Right cardiac atrium (tissue), 5 donors: Measurements from ENCODE around the gene TBL1X. TPM values are rescaled to one million over a fixed set of nuclear protein-coding genes. Genes with fewer than 3 reads are reported as not detected.

ENCODE experiments used
- ATAC-seq, 2 donors: fragments of 200-7000 bp; cut with Tn5 transposase; one replicate each; pipeline versions ENCODE4 v1.8.0 to v1.9.1; 2020; ENCODE audit warnings: moderate library complexity in 2 of 2, mild to moderate bottlenecking in 1 of 2
- DNase-seq, 3 donors: peaks; one replicate each; pipeline ENCODE4 v3.0.0-alpha.2; 2020
- H3K27ac ChIP-seq: one replicate; pipeline ENCODE4 v1.5.1; 2013; ENCODE audit warnings: mild to moderate bottlenecking, low read length, control low read depth, moderate library complexity
- H3K27me3 ChIP-seq: one replicate; pipeline ENCODE4 v1.6.1; 2013; ENCODE audit not compliant: control insufficient read depth, insufficient read depth
- H3K4me1 ChIP-seq: one replicate; pipeline ENCODE4 v1.6.1; 2013; ENCODE audit warnings: low read length; ENCODE audit not compliant: control insufficient read depth, insufficient read depth
- H3K4me3 ChIP-seq: one replicate; pipeline ENCODE4 v1.5.1; 2013; ENCODE audit warnings: low read length, control low read depth
- H3K9me3 ChIP-seq: one replicate; pipeline ENCODE4 v1.6.1; 2013; ENCODE audit warnings: low read length; ENCODE audit not compliant: control insufficient read depth
- WGBS: extraction: QIAGEN DNeasy Blood & Tissue Kit; methylation state at CpG from one replicate; pipeline ENCODE4 v1.1.7; 2013; 5-methylcytosine and 5-hydroxymethylcytosine counted together
- intact Hi-C, 4 donors: fragments of 100-400 bp; cut with DNase I; formaldehyde crosslinking; loops; one replicate each; pipeline versions ENCODE4 v1.11.0 to v1.14.0; 2022 to 2023
- polyA plus RNA-seq: library from polyadenylated mRNA; stranded (reverse); fragments of 200-250 nt; gene quantifications from one replicate; pipeline ENCODE4 v1.2.3, GENCODE V29; 2013
- total RNA-seq, 4 donors: library from RNA; stranded (reverse); fragmentation: NEBNext Ultra II Directional; extraction: Animal tissue kit (Norgen Biotek cat#: 25700); gene quantifications; one replicate each; pipeline ENCODE4 v1.2.1, GENCODE V29; 2021
- donor health status: healthy with polysubstance abuse.
- donor health status: DM: no; HTN: yes; CAD: no.
- donor health status: DM: no; HTN: no; CAD: no.
- donor health status: DM: no; HTN: yes; CAD: no; lungs with severe emphysema.
- donor health status: DM: yes; HTN: yes; CAD: no.

The TBL1X gene
- total and polyA plus RNA-seq, 5 donors: 5.1 to 16.3 (median 13.4) TPM

DNA sequence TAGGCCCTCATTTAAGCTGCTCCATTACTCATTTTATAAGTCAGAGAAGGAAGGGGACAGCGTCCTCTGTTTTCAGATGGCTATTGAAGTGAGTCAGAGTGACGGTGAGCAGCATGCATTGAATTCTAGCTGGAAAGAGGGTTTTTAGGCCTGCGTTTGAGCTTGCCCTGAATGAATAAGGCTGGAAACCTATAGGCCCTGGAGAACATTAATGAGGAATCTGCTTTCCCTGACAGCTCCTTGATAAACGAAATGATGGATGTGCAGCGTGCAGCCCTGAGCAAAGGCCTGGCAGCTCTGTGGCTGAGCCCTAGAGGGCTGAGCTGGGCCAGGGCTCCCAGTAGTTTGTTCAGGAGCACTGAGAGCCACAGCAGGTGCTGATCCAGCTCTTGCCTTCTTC is 33.4 kb downstream of the TBL1X start:
- no peak overlapping the region for H3K4me3 ChIP-seq
- intact Hi-C loops: no loop called here
- H3K4me1 ChIP-seq: peaks cover 1% of the 10 kb centered on the region
- H3K9me3 ChIP-seq: no peaks in the 10 kb centered on the region
- whole genome bisulfite sequencing: 76% methylated on average over 5 of the region's 5 CpGs
- H3K27me3 ChIP-seq: no peaks in the 10 kb centered on the region
- DNase-seq: no peak
- no peak for ATAC-seq
- H3K27ac ChIP-seq: no peak overlapping the region

DNA sequence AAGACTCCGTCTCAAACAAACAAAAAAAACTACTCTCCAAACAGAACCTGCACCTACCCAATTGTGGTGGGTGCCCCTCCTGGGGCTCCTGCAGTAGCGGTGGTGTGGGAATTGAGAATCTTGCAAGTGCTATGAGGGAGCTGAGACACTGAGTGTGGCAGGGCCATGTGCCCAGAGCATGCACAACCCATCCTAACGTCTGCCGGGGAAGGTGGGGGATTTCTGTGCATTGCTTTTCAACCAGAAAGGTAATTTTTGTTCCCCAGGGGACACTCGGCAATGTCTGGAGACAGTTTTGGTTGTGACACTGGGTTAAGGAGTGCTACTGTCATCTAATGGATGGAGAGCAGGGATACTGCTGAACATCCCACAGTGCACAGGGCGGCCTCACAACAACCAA is 35.7 kb downstream of the TBL1X start:
- no peak overlapping the region for H3K27ac ChIP-seq
- H3K4me1 ChIP-seq: peaks cover 1% of the 10 kb centered on the region
- H3K4me3 ChIP-seq: no peak overlapping the region
- DNase-seq (no peak), ATAC-seq (no peak)
- H3K27me3 ChIP-seq: no peaks in the 10 kb centered on the region
- no peaks in the 10 kb centered on the region for H3K9me3 ChIP-seq
- 92% methylated on average over 6 of the region's 6 CpGs for WGBS
- intact Hi-C loops: no loop called here

- ATAC-seq (no peak), DNase-seq (no peak)
- Histone ChIP-seq H3K9me3 (no peaks in the 10 kb centered on the region), H3K4me1 (peaks cover 1% of the 10 kb centered on the region), H3K27ac (no peak overlapping the region), H3K4me3 (no peak overlapping the region), H3K27me3 (no peaks in the 10 kb centered on the region)
- WGBS: 94% methylated on average over 2 of the region's 2 CpGs
- intact Hi-C loops: no loop called here
These were observed 36.5 kb downstream of the TBL1X start for GRCh38 chrX:9501362-9501761.

- Histone ChIP-seq H3K4me3 (no peak overlapping the region), H3K9me3 (no peaks in the 10 kb centered on the region), H3K27ac (no peak overlapping the region), H3K4me1 (peaks cover 1% of the 10 kb centered on the region), H3K27me3 (no peaks in the 10 kb centered on the region)
- no peak for ATAC-seq
- 85% methylated on average over 8 of the region's 8 CpGs for WGBS
- DNase-seq: no peak
- intact Hi-C loops: no loop called here
These were observed 38.4 kb downstream of the TBL1X start for GRCh38 chrX:9503261-9503660.

- H3K4me3 ChIP-seq: no peak overlapping the region
- H3K27me3 ChIP-seq: no peaks in the 10 kb centered on the region
- H3K4me1 ChIP-seq: peaks cover 1% of the 10 kb centered on the region
- ATAC-seq (no peak), DNase-seq (no peak)
- intact Hi-C loops: no loop called here
- no peaks in the 10 kb centered on the region for H3K9me3 ChIP-seq
- WGBS: 85% methylated on average over 2 of the region's 2 CpGs
- H3K27ac ChIP-seq: no peak overlapping the region
These were observed 45.5 kb downstream of the TBL1X start for GRCh38 chrX:9510366-9510765.

DNA sequence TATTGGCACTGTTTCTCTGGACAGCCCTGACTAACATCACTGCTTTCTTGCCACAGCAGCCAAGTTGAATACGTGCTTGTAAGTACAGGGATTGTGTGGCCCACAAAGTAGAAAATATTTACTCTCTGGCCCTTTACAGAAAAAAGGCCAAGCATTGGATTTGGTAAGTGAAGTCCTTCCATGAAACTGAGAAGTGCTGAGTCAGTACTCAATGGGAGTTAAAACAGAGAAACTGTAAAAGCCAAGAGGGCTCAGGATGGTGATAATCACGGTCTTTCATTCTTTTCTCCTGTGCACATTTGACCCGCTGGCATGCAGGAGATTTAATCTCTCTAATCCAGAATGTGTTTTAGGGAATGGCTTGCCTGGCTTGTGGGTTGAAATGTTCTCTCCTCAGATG is 46.1 kb downstream of the TBL1X start:
- H3K4me3 ChIP-seq: no peak overlapping the region
- DNase-seq (no peak), ATAC-seq (no peak)
- intact Hi-C loops: no loop called here
- no peak overlapping the region for H3K27ac ChIP-seq
- H3K9me3 ChIP-seq: no peaks in the 10 kb centered on the region
- 75% methylated on average over 3 of the region's 3 CpGs for WGBS
- H3K4me1 ChIP-seq: peaks cover 1% of the 10 kb centered on the region
- no peaks in the 10 kb centered on the region for H3K27me3 ChIP-seq

GRCh38 chrX:9515489-9515888 is 50.6 kb downstream of the TBL1X start:
- ATAC-seq: no peak
- Histone ChIP-seq H3K27me3 (no peaks in the 10 kb centered on the region), H3K4me1 (peaks cover 8% of the 10 kb centered on the region), H3K27ac (no peak overlapping the region), H3K4me3 (no peak overlapping the region), H3K9me3 (no peaks in the 10 kb centered on the region)
- DNase-seq: no peak
- intact Hi-C loops: no loop called here
- WGBS: 30% methylated on average over 10 of the region's 10 CpGs

DNA sequence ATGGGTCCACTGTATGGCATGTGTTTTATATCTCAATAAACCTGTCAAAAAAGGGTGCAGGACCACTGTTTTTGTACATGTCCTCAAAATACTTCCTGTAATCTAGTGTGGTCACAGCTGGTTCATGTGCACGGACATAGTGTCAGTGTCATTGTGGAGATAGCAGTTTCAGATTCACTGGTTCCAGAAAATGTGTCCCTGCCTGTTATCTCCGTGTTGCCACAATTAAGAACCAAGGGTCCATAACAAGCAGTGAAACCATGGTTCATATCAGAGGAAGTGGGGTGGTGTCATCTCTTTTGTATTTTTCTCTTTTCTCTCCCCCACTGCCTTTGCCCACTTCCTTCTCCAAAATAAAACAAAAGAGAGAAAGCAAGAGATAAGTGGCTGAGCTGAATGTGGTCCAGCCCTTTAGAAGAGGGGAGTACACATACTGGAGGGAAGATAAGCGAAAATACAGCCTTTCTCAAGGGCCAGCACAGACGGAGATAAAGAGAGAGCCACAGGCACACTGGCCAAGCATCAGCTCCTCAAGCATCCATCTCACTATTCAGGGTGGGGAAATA is 51.2 kb downstream of the TBL1X start:
- intact Hi-C loops: no loop called here
- peaks cover 8% of the 10 kb centered on the region for H3K4me1 ChIP-seq
- no peaks in the 10 kb centered on the region for H3K9me3 ChIP-seq
- WGBS: 19% methylated on average over 4 of the region's 4 CpGs
- peak in 1 of 2 donors; percentile 48 for ATAC-seq
- DNase-seq: no peak
- H3K4me3 ChIP-seq: no peak overlapping the region
- no peaks in the 10 kb centered on the region for H3K27me3 ChIP-seq
- no peak overlapping the region for H3K27ac ChIP-seq

GRCh38 chrX:9516635-9517034 is 51.8 kb downstream of the TBL1X start:
- WGBS: 42% methylated on average over 3 of the region's 3 CpGs
- no peak for DNase-seq
- Histone ChIP-seq H3K9me3 (no peaks in the 10 kb centered on the region), H3K4me1 (peaks cover 8% of the 10 kb centered on the region), H3K27ac (no peak overlapping the region), H3K27me3 (no peaks in the 10 kb centered on the region), H3K4me3 (no peak overlapping the region)
- no peak for ATAC-seq
- intact Hi-C loops: no loop called here

DNA sequence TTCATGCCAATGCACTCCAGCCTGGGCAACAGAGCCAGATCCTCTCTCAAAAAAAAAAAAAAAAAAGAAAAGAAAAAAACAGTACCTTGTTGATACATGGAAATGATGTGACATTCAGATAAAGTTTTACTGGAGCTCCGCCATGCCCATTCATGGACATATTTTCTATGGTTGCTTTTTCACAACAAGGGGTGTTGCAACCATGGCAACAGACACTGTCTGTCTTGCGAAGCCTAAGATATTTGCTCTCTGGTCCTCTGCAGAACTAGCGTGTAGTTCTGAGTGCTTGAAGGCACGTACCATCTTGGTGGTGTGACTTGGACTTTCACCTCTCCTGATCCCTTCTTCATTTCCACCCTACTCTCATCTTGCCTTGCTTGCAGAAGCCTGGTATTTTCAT is 53.2 kb downstream of the TBL1X start:
- Histone ChIP-seq H3K4me3 (no peak overlapping the region), H3K27me3 (no peaks in the 10 kb centered on the region), H3K27ac (no peak overlapping the region), H3K4me1 (peaks cover 10% of the 10 kb centered on the region), H3K9me3 (no peaks in the 10 kb centered on the region)
- intact Hi-C loops: no loop called here
- WGBS: 89% methylated on average over 4 of the region's 4 CpGs
- no peak for DNase-seq
- ATAC-seq: no peak

DNA sequence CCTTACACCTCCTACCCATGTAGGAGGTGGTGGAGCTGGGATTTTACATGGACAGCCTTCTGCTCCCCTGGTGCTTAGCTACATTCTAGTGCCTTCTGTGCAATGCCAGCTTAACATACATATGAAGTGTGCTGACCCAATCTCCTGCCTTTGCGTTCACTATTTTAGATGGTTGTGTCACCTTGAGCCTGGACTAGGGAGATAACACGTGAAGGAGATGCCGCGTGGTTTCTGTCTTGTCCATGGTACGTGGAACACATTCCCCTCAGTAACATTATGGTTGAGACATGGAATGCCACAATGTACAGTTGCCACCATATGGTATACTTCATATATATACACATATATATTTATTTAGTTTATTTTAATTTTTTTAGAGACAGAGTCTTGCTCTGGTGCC is 54.0 kb downstream of the TBL1X start:
- DNase-seq (no peak), ATAC-seq (no peak)
- H3K9me3 ChIP-seq: no peaks in the 10 kb centered on the region
- intact Hi-C loops: no loop called here
- no peak overlapping the region for H3K27ac ChIP-seq
- no peak overlapping the region for H3K4me3 ChIP-seq
- H3K4me1 ChIP-seq: peaks cover 12% of the 10 kb centered on the region
- no peaks in the 10 kb centered on the region for H3K27me3 ChIP-seq
- 86% methylated on average over 5 of the region's 5 CpGs for WGBS

GRCh38 chrX:9519546-9520216 is 54.8 kb downstream of the TBL1X start:
- no peaks in the 10 kb centered on the region for H3K27me3 ChIP-seq
- no peak for DNase-seq
- WGBS: 51% methylated on average over 8 of the region's 8 CpGs
- no peaks in the 10 kb centered on the region for H3K9me3 ChIP-seq
- no peak overlapping the region for H3K27ac ChIP-seq
- ATAC-seq: no peak
- peaks cover 11% of the 10 kb centered on the region for H3K4me1 ChIP-seq
- intact Hi-C loops: no loop called here
- H3K4me3 ChIP-seq: no peak overlapping the region
